ENCODE results near the gene OR6S1.

The OR6S1 gene

DNA sequence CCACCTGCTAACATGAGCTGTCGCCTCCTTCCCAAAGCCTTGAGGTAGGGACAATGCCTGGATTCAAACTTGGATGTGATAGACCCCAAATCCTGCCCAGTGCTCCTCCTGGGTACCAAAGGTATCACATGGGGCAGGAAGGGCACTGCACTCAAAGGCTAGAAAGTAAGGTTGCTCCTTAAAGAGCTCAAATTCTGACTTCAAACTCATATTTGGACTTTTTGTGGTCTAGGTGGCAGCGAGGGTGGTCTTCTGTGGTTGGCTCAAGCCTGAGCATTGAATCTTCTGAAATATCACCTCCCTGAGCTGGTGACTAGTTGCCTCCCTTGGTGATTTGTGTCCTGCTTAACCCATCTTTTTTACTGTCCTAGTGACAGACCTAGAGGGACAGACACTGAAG is 34.6 kb upstream of the OR6S1 start (continued):
- TF ChIP-seq, protein P1, sequence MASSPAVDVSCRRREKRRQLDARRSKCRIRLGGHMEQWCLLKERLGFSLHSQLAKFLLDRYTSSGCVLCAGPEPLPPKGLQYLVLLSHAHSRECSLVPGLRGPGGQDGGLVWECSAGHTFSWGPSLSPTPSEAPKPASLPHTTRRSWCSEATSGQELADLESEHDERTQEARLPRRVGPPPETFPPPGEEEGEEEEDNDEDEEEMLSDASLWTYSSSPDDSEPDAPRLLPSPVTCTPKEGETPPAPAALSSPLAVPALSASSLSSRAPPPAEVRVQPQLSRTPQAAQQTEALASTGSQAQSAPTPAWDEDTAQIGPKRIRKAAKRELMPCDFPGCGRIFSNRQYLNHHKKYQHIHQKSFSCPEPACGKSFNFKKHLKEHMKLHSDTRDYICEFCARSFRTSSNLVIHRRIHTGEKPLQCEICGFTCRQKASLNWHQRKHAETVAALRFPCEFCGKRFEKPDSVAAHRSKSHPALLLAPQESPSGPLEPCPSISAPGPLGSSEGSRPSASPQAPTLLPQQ (tag by site-specific recombination; IDR thresholded peaks at IDR 0.05): no peak

DNA sequence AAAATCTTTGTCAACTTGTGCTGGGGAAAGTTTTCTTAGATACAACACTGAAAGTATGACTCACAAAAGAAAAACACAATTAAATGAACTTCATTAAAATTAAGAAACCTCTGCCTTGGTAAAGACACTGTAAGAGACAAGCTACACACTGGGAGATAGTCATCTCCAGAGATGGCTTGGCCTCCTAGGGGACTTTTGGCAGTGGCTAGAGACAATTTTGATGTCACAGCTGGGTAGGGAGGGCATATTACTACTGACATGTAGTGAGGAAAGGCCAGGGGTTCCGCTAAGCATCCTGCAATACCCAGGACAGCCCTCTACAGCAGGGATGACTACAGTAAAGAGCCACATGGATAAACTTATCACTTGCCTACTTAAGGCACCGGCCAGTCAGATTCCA is 34.2 kb upstream of the OR6S1 start:
- peaks cover 4% of the 10 kb centered on the region; the same call in 1 of the 2 replicates for H3K4me1 ChIP-seq (ENCODE audit: control insufficient read depth, insufficient read depth, low read length)
- no peak overlapping the region for H3K4me3 ChIP-seq (ENCODE audit: low read depth, low read length)
- ChIA-PET CTCF (interaction anchor here (0.5 to 0.8 kb wide), 2 partner anchors 13 to 145 kb away, joined by 3 to 5 read pairs; no protein-coding TSS in a partner anchor), POLR2A (no interaction called here)
- no peaks in the 10 kb centered on the region for H3K9me3 ChIP-seq (ENCODE audit: control insufficient read depth, insufficient read depth, low read depth, low read length)
- H3K36me3 ChIP-seq (ENCODE audit: control insufficient read depth in 2 of 2, insufficient read depth in 1 of 2, low read length in 2 of 2): no peaks in the 10 kb centered on the region
- TF ChIP-seq ZNF600 (tag by site-specific recombination; IDR thresholded peaks at IDR 0.05) (no peak), ZNF837 (tag by site-specific recombination; IDR thresholded peaks at IDR 0.05) (no peak)
- H3K27ac ChIP-seq (ENCODE audit: extremely low read depth, low read depth, low read length): no peak overlapping the region

DNA sequence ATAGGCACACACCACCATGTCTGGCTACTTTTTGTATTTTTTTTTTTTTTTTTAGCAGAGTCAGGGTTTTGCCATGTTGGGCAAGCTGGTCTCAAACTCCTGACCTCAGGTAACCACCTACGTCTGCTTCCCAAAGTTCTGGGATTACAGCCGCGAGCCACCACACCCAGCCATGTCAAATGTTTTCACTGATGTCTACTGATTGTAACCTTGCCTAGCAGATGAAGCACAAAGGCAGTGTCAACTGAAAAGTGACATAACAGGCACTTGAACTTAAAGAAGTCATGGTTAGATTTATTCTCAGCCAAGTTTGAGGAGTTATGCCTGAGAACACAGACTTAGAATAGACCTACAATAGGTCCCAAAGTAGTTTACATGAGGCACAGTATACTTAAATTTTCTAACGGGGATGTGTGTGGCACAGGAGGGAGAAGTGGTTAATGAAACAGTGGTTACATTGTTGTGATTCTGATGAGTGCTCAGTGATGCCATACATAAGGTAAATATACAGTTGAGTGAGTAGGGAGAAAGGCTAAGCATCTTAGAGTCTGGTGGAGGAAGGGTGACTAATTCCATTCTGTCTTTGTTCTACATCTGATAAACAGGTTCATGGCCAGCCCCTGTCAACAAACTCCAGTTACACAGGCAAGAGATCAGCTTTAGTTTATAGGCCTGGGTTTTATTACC is 30.2 kb upstream of the OR6S1 start:
- no peaks in the 10 kb centered on the region for H3K36me3 ChIP-seq (ENCODE audit: control insufficient read depth in 2 of 2, insufficient read depth in 1 of 2, low read length in 2 of 2)
- no peak overlapping the region for H3K4me3 ChIP-seq (ENCODE audit: low read depth, low read length)
- peaks cover 4% of the 10 kb centered on the region; the same call in 1 of the 2 replicates for H3K4me1 ChIP-seq (ENCODE audit: control insufficient read depth, insufficient read depth, low read length)
- H3K27ac ChIP-seq (ENCODE audit: extremely low read depth, low read depth, low read length): no peak overlapping the region
- POLR2A ChIA-PET: no interaction called here
- TF ChIP-seq GLIS1 (tag by site-specific recombination; IDR thresholded peaks at IDR 0.05) (no peak), ZNF548 (tag by site-specific recombination; IDR thresholded peaks at IDR 0.05) (no peak), HOXC10 (CRISPR knock-in tag; IDR thresholded peaks at IDR 0.05) (no peak), ZNF629 (tag by site-specific recombination; IDR thresholded peaks at IDR 0.05) (0 out of 2 replicates have a peak, but pooled peaks have one; percentile 32), ZNF549 (tag by site-specific recombination; IDR thresholded peaks at IDR 0.05) (no peak)
- TF ChIP-seq, protein P2, sequence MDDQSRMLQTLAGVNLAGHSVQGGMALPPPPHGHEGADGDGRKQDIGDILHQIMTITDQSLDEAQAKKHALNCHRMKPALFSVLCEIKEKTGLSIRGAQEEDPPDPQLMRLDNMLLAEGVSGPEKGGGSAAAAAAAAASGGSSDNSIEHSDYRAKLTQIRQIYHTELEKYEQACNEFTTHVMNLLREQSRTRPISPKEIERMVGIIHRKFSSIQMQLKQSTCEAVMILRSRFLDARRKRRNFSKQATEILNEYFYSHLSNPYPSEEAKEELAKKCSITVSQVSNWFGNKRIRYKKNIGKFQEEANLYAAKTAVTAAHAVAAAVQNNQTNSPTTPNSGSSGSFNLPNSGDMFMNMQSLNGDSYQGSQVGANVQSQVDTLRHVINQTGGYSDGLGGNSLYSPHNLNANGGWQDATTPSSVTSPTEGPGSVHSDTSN (CRISPR knock-in tag; IDR thresholded peaks at IDR 0.05): no peak
- TF ChIP-seq, protein P3, sequence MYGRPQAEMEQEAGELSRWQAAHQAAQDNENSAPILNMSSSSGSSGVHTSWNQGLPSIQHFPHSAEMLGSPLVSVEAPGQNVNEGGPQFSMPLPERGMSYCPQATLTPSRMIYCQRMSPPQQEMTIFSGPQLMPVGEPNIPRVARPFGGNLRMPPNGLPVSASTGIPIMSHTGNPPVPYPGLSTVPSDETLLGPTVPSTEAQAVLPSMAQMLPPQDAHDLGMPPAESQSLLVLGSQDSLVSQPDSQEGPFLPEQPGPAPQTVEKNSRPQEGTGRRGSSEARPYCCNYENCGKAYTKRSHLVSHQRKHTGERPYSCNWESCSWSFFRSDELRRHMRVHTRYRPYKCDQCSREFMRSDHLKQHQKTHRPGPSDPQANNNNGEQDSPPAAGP (tag by site-specific recombination; IDR thresholded peaks at IDR 0.05): no peak
- CTCF ChIA-PET: interaction anchor here (0.7 kb wide), 1 partner anchor 209 kb away, joined by 4 read pairs; no protein-coding TSS in a partner anchor
- H3K9me3 ChIP-seq (ENCODE audit: control insufficient read depth, insufficient read depth, low read depth, low read length): no peaks in the 10 kb centered on the region

DNA sequence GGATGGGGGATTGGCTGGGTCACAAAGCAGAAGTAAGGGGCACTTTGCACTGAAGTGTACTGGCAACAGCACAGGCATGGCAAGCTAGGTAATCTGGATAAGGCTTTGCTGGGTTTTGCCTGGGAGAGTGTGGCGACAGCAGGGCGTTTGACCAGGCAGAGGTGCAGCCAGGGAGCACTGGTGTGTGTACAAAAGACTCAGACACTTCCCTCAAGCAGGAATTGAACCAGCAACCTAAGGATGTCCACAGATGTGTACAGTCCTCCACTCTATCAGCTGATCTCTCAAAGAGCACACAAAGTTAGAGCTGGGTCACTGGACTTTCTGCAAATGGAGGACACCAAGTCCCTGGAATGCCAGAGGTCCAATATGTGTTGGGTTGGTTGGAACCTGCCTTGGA is 27.5 kb upstream of the OR6S1 start:
- Histone ChIP-seq H3K27ac (ENCODE audit: extremely low read depth, low read depth, low read length) (no peak overlapping the region), H3K4me1 (ENCODE audit: control insufficient read depth, insufficient read depth, low read length) (peaks cover 4% of the 10 kb centered on the region; the same call in 1 of the 2 replicates), H3K36me3 (ENCODE audit: control insufficient read depth in 2 of 2, insufficient read depth in 1 of 2, low read length in 2 of 2) (no peaks in the 10 kb centered on the region), H3K9me3 (ENCODE audit: control insufficient read depth, insufficient read depth, low read depth, low read length) (no peaks in the 10 kb centered on the region), H3K4me3 (ENCODE audit: low read depth, low read length) (no peak overlapping the region)
- ChIA-PET CTCF (interaction anchor here (1.2 to 1.5 kb wide), 2 partner anchors 12 to 37 kb away, joined by 3 to 5 read pairs; no protein-coding TSS in a partner anchor), POLR2A (interaction anchor here (1.2 kb wide), 1 partner anchor 13 kb away, joined by 4 read pairs; no protein-coding TSS in a partner anchor)
- TF ChIP-seq ZEB2 (tag by site-specific recombination; IDR thresholded peaks at IDR 0.05): no peak
- TF ChIP-seq, protein P3 (tag by site-specific recombination; IDR thresholded peaks at IDR 0.05): no peak
- no peak for TF ChIP-seq HOXD13 (CRISPR knock-in tag; IDR thresholded peaks at IDR 0.05; ENCODE audit: borderline replicate concordance)
- no peak for TF ChIP-seq ZNF501 (tag by site-specific recombination; IDR thresholded peaks at IDR 0.05)
- no peak for TF ChIP-seq ZNF416 (tag by site-specific recombination; IDR thresholded peaks at IDR 0.05)
- TF ChIP-seq ZNF561 (tag by site-specific recombination; IDR thresholded peaks at IDR 0.05; ENCODE audit: borderline replicate concordance): no peak
- no peak for TF ChIP-seq ZNF404 (tag by site-specific recombination; IDR thresholded peaks at IDR 0.05)

Data from HEK293 (cell line).